Measurements from ENCODE around the gene DHCR7.

Gene DHCR7

DNA sequence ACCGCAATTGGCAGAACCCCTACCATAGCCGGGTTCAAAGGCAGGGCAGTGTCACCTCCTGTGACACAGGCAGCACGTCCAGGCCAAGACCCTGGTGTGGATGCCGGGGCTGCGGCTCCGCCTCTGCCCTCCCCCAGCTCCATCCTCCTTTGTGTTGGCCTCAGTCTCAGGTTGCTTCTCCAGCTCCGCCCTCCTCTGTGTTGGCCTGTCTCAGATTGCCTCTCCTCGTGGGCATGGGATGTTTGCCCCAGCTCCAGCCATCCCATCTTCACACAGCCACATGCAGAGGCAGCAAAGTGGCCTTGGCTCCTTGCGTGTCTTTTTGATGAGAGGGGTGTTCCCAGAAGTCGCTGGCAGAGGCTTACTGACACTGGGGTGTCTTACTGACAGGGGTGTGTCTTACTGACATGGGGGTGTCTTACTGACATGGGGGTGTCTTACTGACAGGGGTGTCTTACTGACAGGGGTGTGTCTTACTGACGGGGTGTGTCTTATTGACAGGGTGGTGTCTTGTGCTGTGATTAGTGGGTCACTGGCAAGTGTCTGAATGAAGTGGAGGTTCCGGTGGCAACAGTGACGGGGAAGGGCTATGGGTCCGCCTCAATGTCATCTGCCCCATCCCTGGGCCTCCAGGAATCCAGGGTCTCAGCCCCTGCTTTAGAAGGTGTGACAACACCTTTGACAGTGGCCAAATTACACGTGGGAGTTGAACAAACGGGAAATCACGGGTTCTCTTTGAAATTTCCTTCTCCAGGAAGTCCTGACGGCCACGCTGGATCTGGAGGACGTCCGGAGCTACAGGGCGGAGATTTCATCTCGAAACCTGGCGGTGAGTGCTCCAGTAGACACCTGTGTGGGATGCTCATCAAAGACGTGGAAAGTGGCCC is 29.7 kb upstream of the DHCR7 start:
- DNase-seq (ENCODE audit: low read depth) = no peak

DNA sequence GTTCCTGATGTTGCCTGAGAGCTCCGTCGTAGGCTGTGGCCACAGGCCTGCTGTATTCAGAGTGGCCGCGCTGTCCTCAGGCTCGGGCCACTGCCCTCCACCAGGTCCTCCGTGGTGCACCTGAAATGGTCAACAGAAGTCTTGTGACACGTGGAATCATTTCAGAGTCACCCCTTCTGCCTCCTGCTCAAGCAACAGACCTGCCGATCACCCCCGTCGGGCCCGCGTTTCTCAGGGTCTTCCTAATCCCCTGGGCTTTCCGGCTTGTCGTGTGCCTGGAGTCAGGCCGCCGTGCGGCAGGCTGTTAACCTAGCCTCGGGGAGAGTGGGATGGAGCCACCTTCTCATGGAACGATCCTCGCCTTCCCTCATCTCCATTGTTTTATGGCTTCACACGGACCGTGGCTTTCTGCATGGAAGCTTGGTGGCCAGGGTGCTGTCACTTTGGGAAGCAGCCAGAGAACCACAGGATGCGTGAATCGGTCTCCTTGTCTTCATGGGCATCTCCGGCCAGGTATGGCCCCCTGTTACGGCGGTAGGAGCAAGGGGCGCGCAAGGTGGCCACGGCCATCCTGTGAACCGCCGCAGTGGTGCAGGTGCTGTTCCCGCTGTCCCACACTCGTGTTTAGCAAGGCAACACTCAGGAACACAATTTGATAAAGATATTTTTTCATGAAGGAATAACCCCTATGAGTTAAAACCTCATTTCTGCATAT is 28.9 kb upstream of the DHCR7 start:
- no peak for DNase-seq (ENCODE audit: low read depth)

DNA sequence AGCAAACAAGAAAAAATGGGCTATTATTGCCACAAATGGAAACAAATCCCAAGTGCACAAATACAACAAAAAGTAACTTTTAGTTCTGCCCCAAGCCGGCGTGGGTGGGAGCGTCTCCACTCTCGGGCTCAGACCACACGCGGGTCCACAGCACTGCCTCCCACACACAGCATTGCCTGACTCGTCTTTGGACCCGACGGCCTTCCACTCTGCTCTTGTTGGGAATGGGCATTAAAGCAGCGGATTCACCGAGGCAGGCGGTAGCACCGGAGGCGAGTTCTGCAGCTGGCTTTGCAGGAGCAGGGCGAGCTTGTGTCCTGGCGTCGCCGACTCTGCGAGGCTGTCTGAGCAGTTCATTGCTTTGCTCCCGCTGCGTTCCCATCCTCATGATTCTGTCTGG is 27.8 kb upstream of the DHCR7 start:
- no peak for DNase-seq (ENCODE audit: low read depth)

DNA sequence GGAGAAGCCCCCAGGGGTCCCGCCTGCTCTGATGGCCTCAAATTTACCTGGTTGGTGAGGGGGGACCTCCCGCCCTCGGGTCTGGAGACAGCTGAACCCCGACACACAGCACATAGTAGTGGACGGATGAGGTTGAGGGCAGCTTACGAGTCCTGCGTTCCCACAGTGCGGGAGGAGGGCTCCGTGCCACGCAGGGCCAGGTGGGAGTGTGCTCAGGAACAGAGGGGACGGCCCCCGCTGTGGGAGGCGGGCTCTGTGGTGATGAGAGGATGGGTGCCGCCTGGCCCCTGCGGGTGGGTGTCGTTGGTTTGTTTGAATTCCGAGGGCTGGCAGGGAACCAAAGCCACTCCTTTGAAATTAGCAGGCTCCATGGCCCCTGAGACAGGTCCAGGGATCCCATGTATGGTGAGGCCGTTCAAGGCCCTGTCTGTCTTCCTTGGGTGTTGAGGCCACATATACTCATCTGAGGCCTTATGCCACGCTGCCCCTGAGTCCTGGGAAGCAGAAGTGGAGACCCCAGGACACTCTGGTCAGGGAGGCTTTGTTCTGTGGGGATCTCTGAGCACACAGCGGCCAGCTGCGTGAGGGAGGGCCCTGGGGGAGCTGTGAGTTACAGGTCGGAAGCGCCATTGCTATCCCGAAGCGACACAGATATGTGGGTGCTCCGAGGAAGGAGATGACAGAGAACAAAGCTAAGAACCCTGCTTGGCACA is 26.7 kb upstream of the DHCR7 start:
- DNase-seq (ENCODE audit: low read depth) = no peak

DNA sequence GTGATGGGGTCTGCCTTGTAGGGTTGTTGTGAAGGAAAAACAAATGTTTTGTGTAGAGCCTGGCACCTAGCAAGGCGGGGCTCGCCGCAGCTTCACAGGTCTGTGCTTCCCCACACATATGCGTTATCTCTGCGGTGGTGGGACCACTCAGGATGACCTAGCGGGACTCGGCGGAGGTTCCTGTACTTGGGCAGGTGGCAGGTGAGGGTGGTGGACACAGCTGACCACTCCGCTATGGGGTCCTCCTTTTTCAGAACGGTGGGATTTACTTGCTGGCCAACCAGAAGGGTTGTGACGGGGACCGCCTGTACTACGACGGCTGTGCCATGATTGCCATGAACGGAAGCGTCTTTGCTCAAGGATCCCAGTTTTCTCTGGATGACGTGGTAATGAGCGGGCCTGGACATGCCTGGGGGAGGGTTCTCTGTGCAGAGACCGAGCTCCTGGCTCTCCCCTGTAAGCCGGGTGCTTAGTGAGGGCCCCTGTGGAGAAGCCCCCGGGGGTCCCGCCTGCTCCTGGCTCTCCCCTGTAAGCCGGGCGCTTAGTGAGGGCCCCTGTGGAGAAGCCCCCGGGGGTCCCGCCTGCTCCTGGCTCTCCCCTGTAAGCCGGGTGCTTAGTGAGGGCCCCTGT is 26.1 kb upstream of the DHCR7 start:
- no peak for DNase-seq (ENCODE audit: low read depth)

DNA sequence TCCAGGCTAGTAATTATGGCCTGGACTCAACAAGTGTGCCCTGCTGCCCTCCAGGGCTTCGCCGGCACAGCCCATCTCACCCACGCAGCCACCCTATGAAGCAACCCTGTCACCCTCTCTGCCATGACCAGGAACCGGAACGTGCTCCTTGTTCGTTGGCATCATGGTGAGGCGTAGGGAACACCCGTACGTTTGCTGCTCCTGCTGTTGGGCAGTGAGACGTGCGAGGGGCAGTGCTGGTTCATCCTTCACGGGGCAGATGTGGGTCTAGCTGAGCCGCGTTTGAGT is 25.5 kb upstream of the DHCR7 start:
- no peak for DNase-seq (ENCODE audit: low read depth)

DNA sequence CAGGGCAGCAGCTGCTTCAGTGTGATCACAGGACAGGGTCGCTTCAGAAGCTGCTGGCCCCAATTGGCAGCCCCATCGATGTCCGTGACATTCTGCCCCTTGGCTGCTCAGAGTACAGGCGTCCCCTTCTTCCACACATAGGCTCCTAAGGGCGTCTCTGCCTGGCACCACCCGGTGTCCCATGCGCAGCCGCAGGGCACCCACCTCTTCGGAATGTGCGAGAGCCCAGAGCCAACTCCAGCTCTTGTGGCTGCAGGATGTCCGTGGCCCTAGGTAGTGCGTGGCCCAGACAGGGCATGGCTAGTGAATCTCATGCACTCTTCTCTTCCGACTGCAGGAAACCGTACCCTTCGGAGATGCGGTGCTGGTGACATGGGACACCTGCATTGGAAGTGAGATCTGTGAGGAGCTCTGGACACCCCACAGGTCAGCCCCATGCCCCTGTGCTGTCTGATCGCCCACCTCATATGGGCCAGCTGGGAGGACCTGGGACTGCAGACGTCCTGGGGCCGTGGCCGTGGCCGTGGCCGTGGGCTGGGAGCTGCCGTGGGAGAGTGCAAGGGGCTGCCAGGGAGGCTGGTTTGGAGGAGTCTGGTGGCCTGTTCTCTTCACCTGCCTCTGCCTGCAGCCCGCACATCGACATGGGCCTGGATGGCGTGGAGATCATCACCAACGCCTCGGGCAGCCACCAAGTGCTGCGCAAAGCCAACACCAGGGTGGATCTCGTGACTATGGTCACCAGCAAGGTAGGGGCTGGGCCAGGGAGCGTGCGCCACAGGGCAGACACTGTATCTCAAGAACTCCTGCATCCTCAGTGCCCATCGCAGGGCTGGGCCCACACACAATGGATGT is 25.0 kb upstream of the DHCR7 start:
- no peak for DNase-seq (ENCODE audit: low read depth)

DNA sequence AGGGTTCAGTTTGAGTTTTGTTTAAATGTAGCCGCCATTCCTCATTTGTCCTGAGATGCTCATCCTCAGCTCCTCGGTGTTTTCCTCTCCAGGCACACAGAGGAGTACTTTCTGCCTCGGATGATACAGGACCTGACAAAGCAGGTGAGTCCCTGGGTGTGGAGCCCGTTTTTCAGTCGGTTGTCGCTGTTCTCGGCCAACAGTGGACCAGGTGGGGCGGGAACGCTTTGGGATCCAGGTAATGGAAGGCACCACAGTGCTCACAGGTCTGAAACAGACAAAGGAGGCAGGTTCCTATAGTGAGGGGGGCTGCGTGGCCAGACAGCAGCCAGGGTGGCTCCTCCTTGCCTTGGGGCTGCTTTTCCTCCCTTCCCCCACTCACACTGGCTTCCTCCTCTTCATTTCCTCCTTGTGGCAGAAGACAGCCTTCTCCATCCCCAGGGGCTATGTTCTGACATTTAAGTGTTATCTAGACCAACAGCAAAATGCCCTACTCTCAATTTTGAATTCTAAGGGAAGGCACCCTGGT is 24.2 kb upstream of the DHCR7 start:
- no peak for DNase-seq (ENCODE audit: low read depth)

DNA sequence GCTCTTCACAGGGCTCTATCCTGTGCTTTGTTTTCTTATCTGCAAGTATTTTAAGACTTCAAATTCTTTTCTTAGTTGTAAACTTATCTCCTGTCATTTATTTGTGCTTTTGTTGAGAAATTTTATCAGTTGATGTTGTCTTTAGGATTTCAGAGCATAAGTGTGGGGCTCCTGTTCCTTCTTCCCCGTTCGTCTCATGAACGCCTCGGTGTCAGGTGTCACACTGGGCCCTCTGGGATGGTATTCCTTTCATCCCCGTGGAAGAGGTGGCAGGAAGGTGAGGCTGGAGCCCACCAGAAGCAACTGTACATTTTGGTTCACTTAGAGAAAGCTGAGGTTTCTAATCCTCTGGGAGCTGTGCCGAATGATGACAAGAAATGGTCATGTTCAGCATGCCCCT is 22.8 kb upstream of the DHCR7 start:
- no peak for DNase-seq (ENCODE audit: low read depth)

DNA sequence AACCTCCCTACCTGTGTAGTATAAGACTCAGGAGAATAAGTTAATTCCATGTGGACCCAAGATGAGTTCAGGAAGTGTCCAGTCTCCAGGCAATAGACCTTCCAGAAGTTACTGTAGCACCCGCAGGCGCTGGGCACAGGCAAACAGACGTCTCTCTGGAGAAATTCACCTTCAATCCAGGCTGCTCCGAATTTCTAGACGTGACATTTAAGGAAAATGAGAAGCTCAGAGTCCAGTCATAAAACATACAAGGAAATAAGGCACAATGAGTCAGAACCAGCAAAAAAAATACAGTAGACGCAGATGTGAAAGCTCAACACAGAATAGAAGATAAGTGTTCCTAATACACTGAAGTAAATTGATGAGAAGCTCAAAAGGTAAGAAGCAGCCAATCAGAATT is 19.0 kb upstream of the DHCR7 start:
- DNase-seq (ENCODE audit: low read depth) = no peak

DNA sequence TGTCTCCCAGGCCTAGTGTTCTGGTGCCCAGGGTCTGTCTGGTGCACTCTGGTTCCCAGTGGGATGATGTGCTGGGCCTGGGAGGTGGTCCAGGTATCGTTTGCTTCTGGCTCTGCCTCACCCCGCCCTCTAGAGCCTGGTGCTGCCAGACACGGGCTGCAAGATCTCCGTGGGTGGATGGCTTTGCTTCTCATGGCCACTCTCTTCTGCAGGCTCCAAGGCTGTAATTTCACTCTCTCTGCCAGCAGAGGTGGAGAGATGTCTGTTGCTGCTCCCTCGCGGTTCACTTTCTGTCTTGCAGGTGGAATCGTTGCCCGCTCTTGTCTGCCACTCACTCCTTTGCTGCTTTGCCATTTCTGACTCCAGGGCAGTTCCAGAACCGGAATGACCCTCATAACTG is 18.2 kb upstream of the DHCR7 start:
- no peak for DNase-seq (ENCODE audit: low read depth)

DNA sequence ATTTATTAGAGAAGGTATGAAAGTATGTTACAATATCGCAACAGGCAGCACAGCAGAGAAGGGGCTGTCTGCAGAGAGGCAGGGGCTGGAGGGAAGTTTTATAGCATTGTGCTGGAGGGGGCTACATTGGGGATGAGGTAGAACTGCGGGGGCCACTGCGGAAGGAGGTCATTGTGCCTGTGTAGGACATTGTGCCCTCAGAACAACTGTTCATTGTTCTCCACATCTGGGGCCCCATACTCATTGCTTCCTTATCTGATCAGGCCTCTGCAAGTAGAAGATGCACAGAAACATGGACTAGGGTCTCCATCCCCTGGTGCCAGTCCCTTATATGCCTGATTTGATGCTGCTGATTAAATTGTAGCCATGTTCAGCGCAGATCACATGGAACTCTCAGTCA is 16.9 kb upstream of the DHCR7 start:
- DNase-seq (ENCODE audit: low read depth) = no peak

DNA sequence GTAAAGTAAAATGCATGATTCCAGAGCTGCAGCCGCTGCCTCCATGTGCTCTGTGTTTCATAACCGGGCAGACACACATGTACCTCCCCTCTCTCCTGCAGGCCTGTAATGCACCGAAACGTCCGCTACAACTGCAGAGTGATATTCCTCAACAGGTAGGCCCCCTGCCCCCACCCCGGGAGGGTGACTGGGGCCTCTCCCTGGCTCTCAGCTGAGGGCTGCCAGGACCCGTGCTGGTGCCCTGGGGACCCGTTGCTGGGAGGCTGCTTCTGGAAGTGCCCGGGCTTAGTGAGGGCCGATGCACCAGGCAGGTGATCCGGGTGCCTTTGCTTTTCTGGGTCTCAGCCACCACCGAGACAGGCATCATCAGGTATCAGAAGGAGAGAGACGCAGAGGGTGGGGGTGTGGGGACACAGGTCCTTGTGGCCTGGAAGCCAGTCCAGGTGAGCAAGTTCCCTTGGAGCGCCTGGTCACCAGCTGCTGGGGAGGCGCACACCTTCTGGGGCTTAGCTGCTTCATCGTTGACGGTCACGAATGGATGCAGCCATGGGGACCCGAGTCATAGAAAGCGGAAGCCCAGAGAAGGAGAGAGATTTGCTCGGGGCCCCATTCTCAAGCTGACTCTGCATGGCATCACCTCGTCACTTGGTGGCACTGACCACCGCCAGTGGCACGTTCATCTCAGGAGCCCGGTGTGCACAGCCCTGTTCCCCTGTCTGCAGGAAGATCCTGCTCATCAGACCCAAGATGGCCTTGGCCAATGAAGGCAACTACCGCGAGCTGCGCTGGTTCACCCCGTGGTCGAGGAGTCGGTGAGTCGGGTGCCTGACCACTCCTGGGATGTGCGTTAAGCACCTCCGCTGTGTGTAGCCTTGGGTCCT is 15.4 kb upstream of the DHCR7 start:
- no peak for DNase-seq (ENCODE audit: low read depth)

DNA sequence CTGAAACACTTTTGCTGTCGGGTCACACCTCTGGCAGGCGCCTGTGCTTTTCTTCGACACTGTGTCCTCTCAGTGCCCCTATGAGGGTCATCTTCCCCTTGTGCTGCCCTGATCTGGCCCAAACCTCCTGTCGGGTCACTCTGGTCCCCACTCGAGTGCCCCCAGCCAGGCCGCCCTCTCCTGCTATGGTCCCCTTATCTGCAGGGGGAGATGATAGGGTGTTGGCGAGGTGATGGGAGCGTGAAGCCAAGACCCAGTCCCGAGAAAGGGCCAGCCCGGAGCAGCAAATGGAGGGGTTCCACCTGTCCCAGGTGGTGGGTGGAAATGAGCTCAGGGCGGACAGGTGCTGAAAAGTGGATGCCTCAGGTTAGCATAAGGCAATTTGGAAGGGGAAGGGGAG is 14.5 kb upstream of the DHCR7 start:
- DNase-seq (ENCODE audit: low read depth) = no peak

DNA sequence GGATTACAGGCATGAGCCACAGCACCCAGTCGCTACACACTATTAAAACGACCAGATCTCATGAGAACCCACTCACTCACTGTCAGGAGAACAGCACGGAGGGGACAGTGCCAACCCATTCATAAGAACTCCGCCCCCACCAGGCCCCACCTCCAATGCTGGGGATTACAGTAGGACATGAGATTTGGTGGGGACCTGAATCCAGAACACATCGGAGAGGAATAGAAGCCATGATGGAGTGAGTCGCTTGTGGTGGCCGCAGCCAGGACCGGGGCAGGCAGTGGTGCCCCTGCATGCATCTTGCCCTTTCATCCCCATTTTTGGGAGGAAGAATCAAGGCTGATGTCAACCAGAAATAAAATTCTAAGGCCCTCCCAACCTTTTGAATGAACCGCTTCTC is 13.5 kb upstream of the DHCR7 start:
- DNase-seq (ENCODE audit: low read depth) = no peak

DNA sequence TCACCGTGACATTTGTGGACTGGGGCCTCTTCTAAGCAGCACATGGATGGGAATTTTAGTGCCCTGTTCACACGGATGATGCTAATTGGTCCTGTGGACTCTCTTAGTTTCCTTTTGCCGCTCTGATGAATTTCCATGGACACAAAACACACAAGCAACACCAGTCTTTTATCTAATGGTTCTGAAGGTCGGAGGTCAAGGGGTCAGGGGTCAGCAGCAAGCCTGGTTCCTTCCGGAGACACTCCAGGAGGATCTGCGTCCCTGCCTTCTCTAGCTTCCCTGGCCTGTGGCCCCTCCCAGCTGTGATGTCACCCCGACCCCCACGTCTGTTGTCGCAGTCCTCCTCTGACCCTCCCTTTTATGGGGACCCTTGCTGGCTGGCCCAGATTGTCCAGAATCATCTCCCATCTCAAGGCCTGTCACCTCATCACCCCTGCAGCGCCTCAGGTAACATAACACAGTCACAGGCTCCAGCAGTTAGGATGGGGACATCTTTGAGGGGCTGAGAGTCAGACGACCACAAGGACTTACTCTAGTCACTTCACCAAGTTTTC is 11.7 kb upstream of the DHCR7 start:
- no peak for DNase-seq (ENCODE audit: low read depth)

DNA sequence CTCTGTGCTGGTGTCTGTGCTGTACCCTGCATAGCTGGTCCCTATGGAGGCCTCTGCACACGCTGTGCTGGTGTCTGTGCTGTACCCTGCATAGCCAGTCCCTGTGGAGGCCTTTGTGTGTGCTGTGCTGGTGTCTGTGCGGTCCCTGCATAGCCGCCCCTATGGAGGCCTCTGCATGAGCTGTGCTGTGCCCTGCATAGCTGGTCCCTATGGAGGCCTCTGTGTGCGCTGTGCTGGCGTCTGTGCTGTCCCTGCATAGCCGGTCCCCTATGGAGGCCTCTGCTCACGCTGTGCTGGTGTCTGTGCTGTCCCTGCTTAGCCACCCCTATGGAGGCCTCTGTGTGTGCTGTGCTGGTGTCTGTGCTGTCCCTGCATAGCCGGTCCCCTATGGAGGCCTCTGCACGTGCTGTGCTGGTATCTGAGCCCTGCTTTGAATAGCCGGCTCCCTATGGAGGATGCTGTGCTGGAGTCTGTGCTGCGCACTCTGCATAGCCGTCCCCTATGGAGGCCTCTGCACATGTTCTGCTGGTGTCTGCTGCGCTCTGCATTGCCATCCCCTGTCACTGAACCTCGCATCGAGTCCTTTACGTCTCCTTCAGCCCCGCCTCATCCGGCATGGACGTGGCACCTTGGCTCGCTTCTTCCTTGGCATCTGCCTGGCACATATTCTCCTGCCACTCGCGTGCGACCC is 11.0 kb upstream of the DHCR7 start:
- no peak for DNase-seq (ENCODE audit: low read depth)

DNA sequence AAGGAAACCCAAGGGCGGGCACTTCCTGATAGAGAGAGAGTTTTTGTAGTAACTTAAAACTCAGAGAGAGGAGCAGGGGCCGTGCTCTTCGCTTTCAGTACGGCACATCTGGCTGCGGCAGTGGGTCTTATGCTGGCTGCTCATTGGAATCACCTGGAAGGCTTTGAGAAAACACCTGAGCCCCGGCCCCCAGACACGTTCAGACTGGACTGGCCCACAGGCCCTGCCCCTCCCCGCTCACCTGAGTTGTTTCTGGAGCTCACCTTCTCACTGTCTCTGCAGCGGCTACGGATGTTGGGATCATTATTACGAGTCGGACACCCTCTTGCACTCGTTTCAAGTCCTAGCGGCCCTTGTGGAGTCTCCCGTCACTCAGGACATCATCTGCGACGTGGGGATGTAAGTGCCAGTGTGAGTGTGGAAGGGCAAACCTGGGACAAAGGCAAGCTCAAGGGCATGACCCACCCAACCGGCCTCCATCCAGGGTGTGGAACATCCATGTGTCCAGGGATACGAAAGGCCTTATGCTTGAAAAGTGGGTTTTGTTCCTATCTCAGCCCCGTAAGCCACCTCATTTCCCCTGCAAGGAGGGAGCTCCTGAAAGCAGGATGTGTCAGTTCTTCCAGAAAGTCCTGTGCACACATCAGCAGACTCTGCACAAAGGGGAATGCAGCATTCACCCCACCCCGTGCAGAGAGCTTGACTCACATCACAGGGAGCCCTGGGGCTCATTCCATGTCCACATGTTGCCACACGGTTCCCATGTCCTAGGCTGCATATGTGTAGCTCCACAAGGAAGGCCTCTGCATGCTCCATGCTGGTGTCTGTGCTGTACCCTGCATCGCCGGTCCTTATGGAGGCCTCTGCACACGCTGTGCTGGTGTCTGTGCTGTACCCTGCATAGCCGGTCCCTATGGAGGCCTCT is 10.2 kb upstream of the DHCR7 start:
- DNase-seq (ENCODE audit: low read depth) = no peak

DNA sequence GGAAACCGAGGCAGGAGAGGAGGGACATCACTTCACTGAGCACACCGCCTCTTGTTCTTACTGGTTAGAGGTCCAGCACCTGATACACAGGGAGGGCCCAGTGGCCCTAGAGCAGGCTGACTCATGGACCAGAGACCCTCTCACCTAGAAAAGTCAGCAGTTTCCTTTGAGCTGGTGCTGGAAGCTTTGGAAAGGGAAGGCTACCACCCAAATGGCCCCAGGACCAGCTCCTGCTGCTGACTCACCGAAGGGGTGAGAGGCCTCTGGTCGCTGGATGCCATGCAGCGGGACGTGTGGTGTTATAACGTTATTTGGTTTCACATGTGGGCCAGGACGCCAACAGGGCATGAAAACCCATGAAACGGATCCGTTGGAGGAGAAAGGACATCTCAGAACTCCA is 8.6 kb upstream of the DHCR7 start:
- no peak for DNase-seq (ENCODE audit: low read depth)
